Kidney capillary endothelial cell (primary cell): ENCODE data around the gene NOD1.
A peak's percentile ranks its signal among the peaks of the same experiment; 100 is the strongest.

Experiments used
- DNase-seq: peaks from one replicate; pipeline ENCODE4 v3.0.0-alpha.2; 2018; ENCODE audit warnings: low spot score

The NOD1 gene

GRCh38 chr7:30450240-30450982, 28.2 kb downstream of the NOD1 start:
- DNase-seq, result no peak

- no peak for DNase-seq
Observed at GRCh38 chr7:30448461-30449189, 30.0 kb downstream of the NOD1 start.

GRCh38 chr7:30447466-30447865, 31.1 kb downstream of the NOD1 start:
- no peak for DNase-seq

DNA sequence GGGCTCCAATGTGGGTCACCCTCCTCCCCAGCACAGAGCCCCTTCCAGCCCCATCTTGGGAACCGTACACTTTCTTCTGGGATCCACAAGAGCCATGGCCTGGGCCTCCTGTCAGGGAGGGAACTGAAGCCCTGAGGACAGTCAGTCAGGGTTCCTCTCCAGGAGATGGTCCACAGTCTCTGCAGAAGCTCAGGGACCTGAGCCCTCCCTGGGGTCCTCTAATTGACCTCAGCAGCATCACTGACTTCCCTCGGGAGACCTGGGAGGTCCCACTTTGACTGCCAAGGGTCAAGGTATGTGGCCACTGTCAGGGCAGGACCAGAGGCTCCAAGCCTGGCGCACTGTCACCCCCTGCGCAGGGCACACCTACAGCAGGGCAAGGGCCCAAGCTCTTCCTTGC, 32.3 kb downstream of the NOD1 start:
- DNase-seq, result no peak

GRCh38 chr7:30445770-30446169, 32.8 kb downstream of the NOD1 start:
- DNase-seq, result no peak

DNA sequence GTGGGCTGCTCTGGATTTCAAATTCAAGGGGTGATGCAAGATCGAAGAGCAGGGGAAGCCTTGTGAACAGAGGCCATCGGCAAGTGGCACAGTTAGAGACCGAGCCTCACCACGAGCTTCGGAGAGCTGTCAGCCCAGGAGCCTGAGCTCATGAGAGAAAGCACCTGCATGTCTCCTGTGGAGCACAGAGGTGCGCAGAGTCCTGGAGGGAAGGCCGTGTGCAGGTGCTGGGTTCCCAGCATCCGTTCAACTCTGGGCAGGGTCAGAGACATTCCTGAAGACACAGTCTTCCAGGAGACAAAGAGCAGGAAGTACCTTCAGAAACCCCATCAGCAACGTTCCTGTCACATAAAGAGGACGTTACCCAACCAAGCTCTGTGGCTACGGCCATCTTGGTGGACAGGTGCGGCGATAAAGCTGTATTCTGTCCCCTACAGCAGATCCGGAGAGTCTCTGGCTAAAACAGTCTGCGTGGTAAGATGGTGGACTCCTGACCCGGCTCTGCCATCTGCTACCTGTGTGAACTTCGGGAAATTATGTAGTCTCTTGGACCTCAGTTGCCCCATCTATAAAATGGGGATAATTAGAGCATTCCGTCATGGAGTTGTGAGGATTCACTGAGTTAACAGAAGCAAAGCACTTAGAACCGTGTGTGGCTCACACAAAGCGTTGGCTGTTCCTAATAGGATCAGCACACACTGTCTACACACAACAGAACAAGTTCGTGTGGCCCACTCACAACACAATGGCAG, 40.6 kb downstream of the NOD1 start:
- DNase-seq, result no peak

DNA sequence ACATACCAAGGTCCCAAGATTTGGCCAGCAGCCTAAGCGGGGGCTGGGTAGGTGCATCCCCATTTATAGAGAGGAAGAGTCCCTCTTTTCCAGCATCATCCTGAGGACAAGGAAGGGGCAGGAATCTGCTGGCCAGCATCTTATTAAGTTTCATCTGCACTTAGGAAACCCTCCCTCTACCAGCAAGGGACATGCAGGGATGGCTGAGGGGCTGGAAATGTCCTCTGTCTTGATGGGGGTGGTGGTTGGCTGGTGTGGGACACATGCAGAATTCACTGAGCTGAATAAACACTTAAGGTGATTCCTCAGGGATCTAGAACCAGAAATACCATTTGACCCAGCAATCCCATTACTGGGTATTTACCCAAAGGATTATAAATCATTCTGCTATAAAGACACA, 42.1 kb downstream of the NOD1 start:
- DNase-seq, result no peak

DNA sequence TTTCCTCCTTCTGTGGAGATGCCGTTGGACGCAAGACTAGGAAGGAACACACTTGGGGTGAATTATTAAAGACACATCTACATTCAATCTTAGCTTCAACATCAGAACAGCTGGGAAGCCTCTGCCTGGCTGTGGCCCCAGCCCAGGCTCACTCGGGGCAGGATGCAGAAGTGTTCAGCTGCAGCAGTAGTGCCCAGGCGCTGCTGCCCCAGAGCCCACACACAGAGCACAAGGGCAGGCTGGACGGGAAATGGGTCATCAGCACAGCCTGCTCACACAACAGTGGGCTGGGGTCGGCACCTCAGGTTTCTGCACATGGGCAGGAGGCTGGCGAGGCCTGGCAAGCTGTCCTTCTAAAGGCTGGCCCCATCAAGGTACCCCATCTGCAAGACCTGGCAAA, 42.5 kb downstream of the NOD1 start:
- DNase-seq, result no peak

- DNase-seq, result no peak
Observed at GRCh38 chr7:30434140-30434799, 44.3 kb downstream of the NOD1 start.

GRCh38 chr7:30433506-30433905, 45.1 kb downstream of the NOD1 start:
- DNase-seq, result no peak

- DNase-seq, result no peak
Observed at GRCh38 chr7:30433082-30433481, 45.5 kb downstream of the NOD1 start.

DNA sequence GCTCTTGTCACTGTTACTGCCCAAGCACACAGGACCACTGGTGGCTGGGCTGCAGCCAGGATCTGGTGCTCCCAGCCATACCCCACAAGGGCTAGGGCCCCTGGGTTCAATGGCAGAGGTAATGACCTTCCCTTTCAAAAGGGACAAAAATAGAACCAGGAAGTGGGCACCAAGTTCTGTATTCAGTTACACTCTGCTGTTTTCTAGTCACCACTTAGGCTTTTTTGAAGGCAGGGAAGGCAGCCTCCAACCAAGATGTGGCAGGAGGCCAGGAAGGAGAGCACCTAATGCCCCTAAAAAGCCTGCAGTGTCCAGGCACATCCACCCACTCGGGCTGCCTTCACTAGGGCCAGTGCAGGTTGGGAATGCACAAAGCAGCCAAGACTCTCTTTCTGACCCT, 47.8 kb downstream of the NOD1 start:
- DNase-seq, result no peak

DNA sequence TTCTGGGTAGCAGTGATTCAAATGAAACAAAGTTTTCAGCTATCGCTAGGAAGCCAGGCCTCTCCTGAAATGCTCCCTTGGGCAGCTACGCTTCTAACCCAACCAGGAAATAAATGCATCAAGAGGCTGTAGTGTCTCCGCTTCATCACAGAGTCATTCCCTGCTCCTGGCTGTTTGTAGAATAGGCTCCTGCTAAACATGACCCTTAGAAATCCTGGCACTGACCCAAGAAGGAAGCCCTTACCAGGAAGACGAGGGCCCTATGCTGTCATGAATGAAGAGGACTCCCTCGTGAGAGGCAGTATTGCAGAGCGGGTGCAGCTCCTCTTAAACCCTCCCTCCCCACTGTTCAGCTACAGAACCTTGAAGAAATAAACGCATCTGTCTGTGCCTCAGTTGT, 48.3 kb downstream of the NOD1 start:
- peak; percentile 78 for DNase-seq

GRCh38 chr7:30429156-30429530, 49.4 kb downstream of the NOD1 start:
- no peak for DNase-seq

GRCh38 chr7:30428246-30429155, 50.1 kb downstream of the NOD1 start:
- no peak for DNase-seq

GRCh38 chr7:30427296-30428070, 51.1 kb downstream of the NOD1 start:
- no peak for DNase-seq

GRCh38 chr7:30424506-30424905, 54.1 kb downstream of the NOD1 start:
- DNase-seq, result no peak

DNA sequence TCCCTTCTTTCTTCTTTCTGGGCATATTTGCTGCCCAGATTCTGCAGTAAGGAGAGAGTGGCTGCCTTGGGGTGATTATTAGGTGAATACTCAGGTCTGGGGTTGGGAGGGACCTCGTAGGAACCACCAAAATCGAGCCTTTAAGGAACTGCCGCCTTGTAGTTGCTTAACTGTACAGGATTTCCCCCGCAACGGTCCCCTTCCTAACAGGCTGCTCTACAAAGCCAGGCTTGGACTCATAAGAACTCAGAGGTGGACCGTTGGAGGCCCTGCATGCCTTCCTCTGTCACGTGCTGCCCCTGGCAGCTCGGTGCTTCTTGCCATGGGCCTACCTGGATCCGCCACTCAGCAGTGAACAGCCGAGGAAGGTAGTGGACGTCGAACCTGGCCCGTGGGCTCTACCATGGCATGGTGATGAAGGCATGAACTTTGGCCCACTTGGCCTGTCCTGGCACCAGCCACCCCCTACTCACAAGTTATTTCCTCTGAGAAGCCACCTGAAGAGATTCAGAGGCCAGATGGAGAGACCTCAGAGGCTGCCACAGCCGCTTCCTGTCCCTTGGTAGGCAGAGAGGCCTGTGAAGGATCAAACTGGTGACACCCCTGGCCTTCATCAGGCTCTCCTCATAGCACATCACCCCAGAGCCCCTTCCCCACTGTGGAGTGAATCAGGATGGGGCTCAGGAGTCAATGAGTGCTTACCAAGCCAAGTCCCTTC, 54.6 kb downstream of the NOD1 start:
- DNase-seq, result no peak

- no peak for DNase-seq
Observed at GRCh38 chr7:30422922-30423321, 55.7 kb downstream of the NOD1 start.

GRCh38 chr7:30421647-30422196, 56.9 kb downstream of the NOD1 start:
- DNase-seq, result no peak
